ENCODE data around the gene C20orf96. TPM values are rescaled to one million over a fixed set of nuclear protein-coding genes. Genes with fewer than 3 reads are reported as not detected.

Gene C20orf96
- total and polyA plus RNA-seq, 4 donors, result 0.70 to 2.6 (median 1.7) TPM

DNA sequence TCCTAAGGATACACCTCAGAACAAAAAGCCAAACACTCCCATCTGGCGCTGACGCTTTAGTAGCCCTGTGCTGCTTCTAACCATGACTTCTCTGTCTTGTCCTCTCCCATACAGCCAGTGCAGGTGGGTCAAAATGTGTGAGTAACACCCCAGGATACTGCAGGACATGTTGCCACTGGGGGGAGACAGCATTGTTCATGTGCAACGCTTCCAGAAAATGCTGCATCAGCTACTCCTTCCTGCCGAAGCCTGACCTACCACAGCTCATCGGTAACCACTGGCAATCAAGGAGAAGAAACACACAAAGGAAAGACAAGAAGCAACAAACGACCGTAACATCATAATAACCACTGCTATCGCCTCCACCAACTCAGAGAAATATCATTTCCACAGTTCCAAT lies 31.6 kb downstream of the C20orf96 start:
- Histone ChIP-seq H3K4me3 (ENCODE audit: low read depth in 1 of 3, low read length in 3 of 3) (no peak overlapping the region), H3K27me3 (ENCODE audit: control insufficient read depth in 4 of 4, insufficient read depth in 4 of 4, low read length in 3 of 4) (no peaks in the 10 kb centered on the region), H3K9me3 (ENCODE audit: control insufficient read depth in 4 of 4, low read length in 3 of 4) (no peaks in the 10 kb centered on the region), H3K4me1 (ENCODE audit: control insufficient read depth in 4 of 4, insufficient read depth in 4 of 4, low read length in 3 of 4) (peaks cover 2 to 20% (median 11%) of the 10 kb centered on the region in 4 donors), H3K36me3 (ENCODE audit: control insufficient read depth in 4 of 4, insufficient read depth in 3 of 4, low read depth in 1 of 4, low read length in 3 of 4) (no peaks in the 10 kb centered on the region), H3K9ac (ENCODE audit: low read depth in 1 of 2, low read length in 2 of 2) (no peak overlapping the region), H3K27ac (ENCODE audit: low read depth in 1 of 2, low read length in 2 of 2) (no peak overlapping the region)
- DNase-seq (ENCODE audit: low spot score), result no peak
- TF ChIP-seq, protein P1, sequence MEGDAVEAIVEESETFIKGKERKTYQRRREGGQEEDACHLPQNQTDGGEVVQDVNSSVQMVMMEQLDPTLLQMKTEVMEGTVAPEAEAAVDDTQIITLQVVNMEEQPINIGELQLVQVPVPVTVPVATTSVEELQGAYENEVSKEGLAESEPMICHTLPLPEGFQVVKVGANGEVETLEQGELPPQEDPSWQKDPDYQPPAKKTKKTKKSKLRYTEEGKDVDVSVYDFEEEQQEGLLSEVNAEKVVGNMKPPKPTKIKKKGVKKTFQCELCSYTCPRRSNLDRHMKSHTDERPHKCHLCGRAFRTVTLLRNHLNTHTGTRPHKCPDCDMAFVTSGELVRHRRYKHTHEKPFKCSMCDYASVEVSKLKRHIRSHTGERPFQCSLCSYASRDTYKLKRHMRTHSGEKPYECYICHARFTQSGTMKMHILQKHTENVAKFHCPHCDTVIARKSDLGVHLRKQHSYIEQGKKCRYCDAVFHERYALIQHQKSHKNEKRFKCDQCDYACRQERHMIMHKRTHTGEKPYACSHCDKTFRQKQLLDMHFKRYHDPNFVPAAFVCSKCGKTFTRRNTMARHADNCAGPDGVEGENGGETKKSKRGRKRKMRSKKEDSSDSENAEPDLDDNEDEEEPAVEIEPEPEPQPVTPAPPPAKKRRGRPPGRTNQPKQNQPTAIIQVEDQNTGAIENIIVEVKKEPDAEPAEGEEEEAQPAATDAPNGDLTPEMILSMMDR (IDR thresholded peaks at IDR 0.05; ENCODE audit: low read depth, low read length, missing input control), result no peak
- TF ChIP-seq RAD21 (IDR thresholded peaks at IDR 0.05) (peak; percentile 17 to 27), TAF1 (conservative IDR thresholded peaks at IDR 0.05) (no peak), JUND (IDR thresholded peaks at IDR 0.05) (no peak), FOXA2 (IDR thresholded peaks at IDR 0.05) (no peak)
- TF ChIP-seq, protein P2, sequence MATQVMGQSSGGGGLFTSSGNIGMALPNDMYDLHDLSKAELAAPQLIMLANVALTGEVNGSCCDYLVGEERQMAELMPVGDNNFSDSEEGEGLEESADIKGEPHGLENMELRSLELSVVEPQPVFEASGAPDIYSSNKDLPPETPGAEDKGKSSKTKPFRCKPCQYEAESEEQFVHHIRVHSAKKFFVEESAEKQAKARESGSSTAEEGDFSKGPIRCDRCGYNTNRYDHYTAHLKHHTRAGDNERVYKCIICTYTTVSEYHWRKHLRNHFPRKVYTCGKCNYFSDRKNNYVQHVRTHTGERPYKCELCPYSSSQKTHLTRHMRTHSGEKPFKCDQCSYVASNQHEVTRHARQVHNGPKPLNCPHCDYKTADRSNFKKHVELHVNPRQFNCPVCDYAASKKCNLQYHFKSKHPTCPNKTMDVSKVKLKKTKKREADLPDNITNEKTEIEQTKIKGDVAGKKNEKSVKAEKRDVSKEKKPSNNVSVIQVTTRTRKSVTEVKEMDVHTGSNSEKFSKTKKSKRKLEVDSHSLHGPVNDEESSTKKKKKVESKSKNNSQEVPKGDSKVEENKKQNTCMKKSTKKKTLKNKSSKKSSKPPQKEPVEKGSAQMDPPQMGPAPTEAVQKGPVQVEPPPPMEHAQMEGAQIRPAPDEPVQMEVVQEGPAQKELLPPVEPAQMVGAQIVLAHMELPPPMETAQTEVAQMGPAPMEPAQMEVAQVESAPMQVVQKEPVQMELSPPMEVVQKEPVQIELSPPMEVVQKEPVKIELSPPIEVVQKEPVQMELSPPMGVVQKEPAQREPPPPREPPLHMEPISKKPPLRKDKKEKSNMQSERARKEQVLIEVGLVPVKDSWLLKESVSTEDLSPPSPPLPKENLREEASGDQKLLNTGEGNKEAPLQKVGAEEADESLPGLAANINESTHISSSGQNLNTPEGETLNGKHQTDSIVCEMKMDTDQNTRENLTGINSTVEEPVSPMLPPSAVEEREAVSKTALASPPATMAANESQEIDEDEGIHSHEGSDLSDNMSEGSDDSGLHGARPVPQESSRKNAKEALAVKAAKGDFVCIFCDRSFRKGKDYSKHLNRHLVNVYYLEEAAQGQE (IDR thresholded peaks at IDR 0.05), result no peak
- TF ChIP-seq, protein P3, sequence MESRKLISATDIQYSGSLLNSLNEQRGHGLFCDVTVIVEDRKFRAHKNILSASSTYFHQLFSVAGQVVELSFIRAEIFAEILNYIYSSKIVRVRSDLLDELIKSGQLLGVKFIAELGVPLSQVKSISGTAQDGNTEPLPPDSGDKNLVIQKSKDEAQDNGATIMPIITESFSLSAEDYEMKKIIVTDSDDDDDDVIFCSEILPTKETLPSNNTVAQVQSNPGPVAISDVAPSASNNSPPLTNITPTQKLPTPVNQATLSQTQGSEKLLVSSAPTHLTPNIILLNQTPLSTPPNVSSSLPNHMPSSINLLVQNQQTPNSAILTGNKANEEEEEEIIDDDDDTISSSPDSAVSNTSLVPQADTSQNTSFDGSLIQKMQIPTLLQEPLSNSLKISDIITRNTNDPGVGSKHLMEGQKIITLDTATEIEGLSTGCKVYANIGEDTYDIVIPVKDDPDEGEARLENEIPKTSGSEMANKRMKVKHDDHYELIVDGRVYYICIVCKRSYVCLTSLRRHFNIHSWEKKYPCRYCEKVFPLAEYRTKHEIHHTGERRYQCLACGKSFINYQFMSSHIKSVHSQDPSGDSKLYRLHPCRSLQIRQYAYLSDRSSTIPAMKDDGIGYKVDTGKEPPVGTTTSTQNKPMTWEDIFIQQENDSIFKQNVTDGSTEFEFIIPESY (IDR thresholded peaks at IDR 0.05), result no peak
- TF ChIP-seq, protein P4, sequence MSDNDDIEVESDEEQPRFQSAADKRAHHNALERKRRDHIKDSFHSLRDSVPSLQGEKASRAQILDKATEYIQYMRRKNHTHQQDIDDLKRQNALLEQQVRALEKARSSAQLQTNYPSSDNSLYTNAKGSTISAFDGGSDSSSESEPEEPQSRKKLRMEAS (IDR thresholded peaks at IDR 0.05), result no peak
- 78% methylated on average over 8 of the region's 8 CpGs for WGBS

DNA sequence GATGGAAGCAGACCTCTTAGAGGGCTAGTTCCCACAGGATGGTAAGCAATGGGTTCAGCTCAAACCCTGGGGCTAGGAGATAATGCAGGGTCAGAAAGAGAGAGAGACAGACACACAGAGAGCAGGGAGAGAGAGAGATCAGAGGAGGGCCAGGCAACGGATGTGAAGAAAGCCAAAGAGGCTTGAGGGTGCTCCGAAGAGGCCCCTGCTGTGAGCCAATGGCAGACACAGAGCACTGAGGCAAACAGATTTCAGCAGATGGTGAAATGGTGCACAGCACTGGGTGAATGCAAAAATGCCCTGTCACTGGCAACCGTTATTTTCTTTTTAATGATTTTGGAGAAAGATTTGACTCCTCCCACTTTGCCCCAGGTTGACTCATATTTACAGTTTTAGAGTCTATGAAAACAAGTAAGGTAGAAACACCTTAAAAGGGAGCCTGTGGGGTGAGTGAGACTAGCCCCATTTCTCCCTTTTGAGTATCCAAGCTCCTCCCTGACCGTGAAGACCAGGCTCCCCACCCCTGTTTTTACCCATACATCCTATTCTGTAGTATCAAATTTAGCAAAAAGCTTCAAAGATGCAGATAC lies 32.2 kb downstream of the C20orf96 start:
- Histone ChIP-seq H3K36me3 (ENCODE audit: control insufficient read depth in 4 of 4, insufficient read depth in 3 of 4, low read depth in 1 of 4, low read length in 3 of 4) (no peaks in the 10 kb centered on the region), H3K4me3 (ENCODE audit: low read depth in 1 of 3, low read length in 3 of 3) (no peak overlapping the region), H3K27ac (ENCODE audit: low read depth in 1 of 2, low read length in 2 of 2) (no peak overlapping the region), H3K9me3 (ENCODE audit: control insufficient read depth in 4 of 4, low read length in 3 of 4) (no peaks in the 10 kb centered on the region), H3K27me3 (ENCODE audit: control insufficient read depth in 4 of 4, insufficient read depth in 4 of 4, low read length in 3 of 4) (no peaks in the 10 kb centered on the region), H3K4me1 (ENCODE audit: control insufficient read depth in 4 of 4, insufficient read depth in 4 of 4, low read length in 3 of 4) (peaks cover 2 to 20% (median 11%) of the 10 kb centered on the region in 4 donors), H3K9ac (ENCODE audit: low read depth in 1 of 2, low read length in 2 of 2) (no peak overlapping the region)
- TF ChIP-seq, protein P3 (IDR thresholded peaks at IDR 0.05), result no peak
- TF ChIP-seq RXRA (IDR thresholded peaks at IDR 0.05), result no peak
- TF ChIP-seq FOXA1 (IDR thresholded peaks at IDR 0.05), result no peak
- 62% methylated on average over 4 of the region's 4 CpGs for WGBS
- DNase-seq (ENCODE audit: low spot score), result no peak
